GM18951 (cell line): ENCODE measurements around the gene LAPTM5.

Experiments used
- POLR2A ChIP-seq: IDR thresholded peaks from 4 replicates; pipeline ENCODE4 v1.6.1; 2011; ENCODE audit warnings: mild to moderate bottlenecking; ENCODE audit not compliant: insufficient read length, insufficient read depth; ENCODE audit errors: extremely low read depth
- in situ Hi-C: fragments of 300-500 bp; cut with MboI; formaldehyde crosslinking; loops from one replicate; pipeline ENCODE4 v1.12.0; 2022; ENCODE audit warnings: low sequenced_read_pairs, mixed read lengths, inconsistent platforms; ENCODE audit not compliant: unreplicated experiment

Gene LAPTM5

DNA sequence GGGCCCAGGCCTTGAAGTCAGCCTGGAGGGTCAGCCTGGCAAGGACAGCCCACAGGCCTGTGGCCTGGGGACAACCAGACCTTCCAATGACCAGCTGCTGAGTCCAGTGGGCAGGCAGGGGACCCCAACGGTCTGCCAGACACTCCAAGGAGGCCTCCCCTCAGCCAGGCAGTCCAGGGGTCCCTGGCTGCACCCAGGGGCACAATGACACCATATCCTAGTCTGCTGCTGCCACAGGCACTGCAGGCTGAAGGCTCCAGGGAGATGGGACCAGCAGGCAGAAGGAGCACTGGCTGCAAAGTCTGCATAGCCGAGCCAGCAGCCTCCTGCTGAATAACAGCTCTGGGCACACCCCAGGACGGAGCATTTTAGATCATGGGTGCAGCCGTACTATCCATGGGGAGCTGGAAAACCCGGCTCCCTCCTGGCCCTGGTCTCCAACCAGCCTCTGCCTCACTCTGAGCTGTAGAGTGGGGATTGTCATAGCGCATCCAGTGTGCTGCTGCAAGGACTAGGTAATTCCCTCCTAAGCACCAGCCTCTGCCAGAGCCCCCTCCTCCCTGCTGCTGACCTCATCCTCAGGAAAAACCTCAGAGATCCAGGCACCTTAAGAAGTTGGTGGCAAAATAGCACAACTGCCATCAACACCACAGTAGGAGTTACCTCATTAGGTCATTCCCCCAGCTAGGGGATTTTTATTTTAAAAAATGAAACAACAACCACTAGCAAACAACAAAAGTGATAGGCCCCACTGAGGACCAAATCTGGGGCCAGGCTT, 4.8 kb upstream of the LAPTM5 start:
- no peak for TF ChIP-seq POLR2A
- in situ Hi-C loops = loop anchor here (5.0 kb wide), 1 partner anchor 40 kb away; the partner anchor contains the start of gene MATN1

DNA sequence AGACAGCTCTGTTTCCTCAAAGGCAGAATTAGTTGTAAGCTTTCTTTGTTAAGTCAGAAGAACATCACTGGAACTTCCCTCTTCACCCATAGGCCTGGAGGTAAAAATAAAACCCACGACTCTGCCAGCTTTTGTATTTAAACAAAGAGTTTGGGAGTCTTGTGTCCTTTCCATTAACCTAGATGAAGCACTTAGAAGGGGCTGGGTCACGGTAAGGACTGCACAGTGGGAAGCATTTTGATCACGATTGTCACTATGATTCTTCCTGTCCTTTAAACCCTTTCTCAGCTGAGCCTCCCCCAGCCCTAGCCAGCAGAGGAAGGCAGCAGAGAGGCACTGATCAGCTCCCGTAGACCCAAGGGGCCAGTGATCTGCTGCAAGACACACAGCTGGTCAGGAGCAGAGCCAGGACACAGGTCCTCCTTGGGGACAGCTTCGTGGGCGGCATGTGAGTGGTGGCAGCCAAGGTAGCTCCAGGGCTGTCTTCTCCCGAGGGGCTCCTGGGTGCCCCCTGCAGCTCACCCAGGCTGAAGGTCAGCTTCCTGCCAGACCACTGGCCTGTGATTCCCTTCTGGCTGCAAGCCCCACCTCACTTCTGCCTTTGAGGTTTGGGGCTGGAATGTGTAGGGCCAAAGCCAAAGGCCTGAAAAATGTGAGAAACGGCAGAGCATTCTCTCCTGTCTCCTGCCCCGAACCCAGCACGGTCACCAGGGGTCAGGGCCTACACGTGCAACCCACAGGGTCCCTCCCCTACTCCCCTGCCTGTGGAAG, 4.0 kb upstream of the LAPTM5 start:
- in situ Hi-C loops = loop anchor here (5.0 kb wide), 1 partner anchor 39 kb away; the partner anchor contains the start of gene MATN1
- peak; percentile 37 for TF ChIP-seq POLR2A

DNA sequence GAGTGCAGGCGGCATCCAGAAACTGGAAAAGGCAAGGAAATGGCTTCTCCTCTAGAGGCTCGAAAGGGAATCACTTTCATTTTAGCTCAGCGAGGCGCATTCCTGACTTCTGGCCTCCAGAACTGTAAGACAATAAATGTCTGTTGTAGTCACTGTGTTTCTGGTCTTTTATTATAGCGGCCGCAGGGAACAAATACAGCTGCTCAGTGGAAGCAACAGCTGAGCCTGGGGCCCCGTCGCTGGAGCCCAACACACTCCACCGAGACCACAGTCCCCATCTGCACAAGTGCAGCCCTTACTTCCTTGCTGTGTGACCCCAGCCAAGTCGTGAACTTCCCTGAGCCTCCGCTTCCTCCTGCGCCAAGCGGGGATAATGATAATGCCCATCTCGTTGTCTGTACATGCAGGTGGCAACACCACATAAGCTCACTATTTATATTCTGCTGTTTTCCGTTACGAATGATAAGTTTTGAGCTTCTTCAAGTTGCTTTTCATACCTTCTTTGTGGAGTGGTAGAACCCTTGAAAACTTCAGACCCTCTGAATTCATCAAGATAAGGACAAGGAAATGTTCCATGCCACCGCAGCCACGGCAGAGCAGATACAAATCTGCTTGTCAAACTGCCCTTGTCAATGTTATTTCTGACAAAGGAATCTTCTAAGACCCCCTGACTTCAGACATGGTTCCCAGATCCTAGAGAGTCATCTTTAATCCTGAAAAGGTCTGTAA, 3.2 kb upstream of the LAPTM5 start:
- TF ChIP-seq POLR2A = no peak
- in situ Hi-C loops = loop anchor here (5.0 kb wide), 1 partner anchor 38 kb away; the partner anchor contains the start of gene MATN1

DNA sequence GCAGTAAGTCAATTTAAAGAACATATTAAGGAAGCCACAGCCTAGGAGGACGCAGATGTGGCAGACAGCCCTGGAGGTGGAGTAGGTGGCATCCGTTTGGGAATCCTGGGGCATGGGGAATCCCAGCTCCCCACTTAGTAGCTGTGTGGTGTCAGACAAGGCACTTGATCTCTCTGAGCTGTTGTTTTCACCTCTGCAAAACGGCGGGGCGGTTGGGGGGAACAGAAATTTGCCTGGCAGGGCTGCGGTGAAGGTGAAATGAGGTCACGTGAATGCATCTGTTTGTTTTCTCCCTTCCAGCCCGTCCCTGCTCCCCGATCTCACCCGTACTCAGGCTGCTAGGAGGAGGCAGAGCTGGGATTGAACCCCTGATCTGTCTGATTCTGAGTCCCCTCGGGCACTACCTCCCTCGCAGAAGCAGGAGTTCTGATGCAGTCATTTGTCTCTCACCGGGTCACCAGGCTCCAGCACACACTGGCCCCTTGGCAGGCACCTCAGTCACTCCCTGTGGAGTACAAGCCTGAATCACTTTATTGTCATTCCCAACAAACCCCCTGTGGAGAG, 2.2 kb upstream of the LAPTM5 start:
- TF ChIP-seq POLR2A = peak; percentile 47
- in situ Hi-C loops = loop anchor here (5.0 kb wide), 1 partner anchor 37 kb away; the partner anchor contains the start of gene MATN1

DNA sequence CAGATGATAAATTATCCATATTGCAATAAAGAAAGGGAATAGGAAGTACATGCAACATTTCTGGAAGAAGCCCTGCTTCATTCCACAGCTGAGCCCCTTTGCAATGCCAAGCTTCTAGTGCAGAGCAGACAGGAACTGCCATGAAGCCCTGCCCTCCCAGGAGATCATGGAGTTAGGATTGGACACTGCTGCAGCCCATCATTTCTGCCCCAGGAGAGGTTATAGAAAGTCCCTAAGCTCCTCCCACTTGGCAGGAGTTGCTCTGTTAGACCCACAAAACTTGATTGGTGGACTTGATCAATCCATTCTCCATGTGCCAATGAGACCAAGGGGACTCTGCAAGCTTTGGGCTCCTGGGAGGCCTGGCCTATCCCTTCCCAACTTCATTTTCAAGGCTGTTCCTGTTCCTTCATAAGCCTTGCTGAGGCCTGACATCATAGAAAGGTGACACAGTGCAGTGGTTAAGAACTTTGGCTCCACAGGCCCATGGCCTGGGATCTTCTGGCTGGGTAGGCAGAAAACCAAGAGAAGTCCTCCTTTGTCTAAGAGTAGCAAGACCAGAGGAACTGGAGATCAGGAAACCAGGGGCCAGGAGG, 1.3 kb upstream of the LAPTM5 start:
- TF ChIP-seq POLR2A = no peak
- in situ Hi-C loops = no loop called here

- in situ Hi-C loops = no loop called here
- TF ChIP-seq POLR2A = no peak
Measured at GRCh38 chr1:30758121-30758688, 631 bp upstream of the LAPTM5 start.

DNA sequence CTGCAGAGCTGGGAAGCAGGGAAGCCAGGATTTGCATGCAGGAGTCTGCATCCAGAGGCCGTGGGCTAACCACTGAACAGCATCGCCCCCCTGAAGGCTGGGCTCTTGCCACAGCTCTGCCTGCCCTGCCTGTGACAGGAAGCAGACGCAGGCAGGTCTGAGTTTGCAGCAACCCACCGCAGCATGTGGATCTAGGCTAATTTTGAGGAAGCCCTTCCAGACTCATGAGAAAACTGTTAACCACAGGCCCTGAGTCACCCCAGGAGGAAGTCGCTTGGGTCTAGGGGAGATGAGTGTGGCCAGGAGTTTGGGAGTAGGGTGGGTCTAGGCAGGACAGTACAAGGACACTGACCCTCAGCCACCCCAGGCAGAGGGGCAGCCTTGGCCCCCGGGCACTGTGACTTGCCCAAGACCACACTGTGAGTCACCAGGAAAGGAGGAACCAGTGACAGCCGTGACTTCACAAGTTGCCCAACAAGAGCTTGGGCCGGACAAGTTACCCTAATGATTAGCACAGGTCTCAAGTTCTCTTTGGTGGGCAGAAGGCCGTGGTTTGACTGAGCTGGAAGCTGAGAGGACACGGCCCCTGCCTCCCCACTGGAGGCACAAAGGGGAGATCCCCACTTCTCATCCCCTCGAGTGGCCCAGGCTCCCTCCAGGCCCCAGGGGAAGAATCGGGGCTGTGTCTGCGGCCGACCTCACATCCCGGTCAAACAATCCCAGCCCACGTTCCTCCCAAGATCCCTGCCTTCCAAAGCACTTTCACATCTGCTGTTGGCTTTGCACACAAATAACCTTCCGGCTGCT, 826 bp downstream of the LAPTM5 start:
- peak; percentile 51 for TF ChIP-seq POLR2A
- in situ Hi-C loops = no loop called here

GRCh38 chr1:30756206-30756544, 1.4 kb downstream of the LAPTM5 start:
- in situ Hi-C loops = no loop called here
- no peak for TF ChIP-seq POLR2A

DNA sequence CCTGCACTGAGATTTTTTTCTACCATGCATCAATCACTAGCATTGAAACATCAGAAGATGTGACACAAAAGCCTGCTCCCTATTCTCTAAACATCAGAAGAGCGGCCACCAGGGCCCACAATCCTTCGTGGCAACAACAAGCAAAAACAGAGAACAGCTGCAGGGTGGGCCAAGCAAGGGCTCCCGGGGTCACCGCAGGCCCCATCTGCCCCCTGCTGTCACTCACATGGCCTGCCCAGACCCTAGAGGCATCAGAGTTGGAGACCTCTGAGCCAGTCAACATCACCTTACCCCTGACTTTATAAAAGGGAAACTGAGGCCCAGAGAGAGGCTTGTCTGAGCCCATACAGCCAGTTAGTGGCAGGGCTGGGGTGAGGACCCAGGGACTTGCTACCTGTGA, 1.8 kb downstream of the LAPTM5 start:
- peak; percentile 19 for TF ChIP-seq POLR2A
- in situ Hi-C loops = no loop called here

- no peak for TF ChIP-seq POLR2A
- in situ Hi-C loops = no loop called here
Measured at GRCh38 chr1:30755334-30755733, 2.2 kb downstream of the LAPTM5 start.

GRCh38 chr1:30754684-30755171, 2.8 kb downstream of the LAPTM5 start:
- TF ChIP-seq POLR2A = peak; percentile 57
- in situ Hi-C loops = no loop called here
